ENCODE data around the gene KLF13. TPM values are rescaled to one million over a fixed set of nuclear protein-coding genes. Genes with fewer than 3 reads are reported as not detected.

The KLF13 gene
- total RNA-seq, 4 donors from 2014 or later: 49.7 to 67.5 (median 62.3) TPM

GRCh38 chr15:31400222-31400927 lies 73.7 kb downstream of the KLF13 start:
- TF ChIP-seq CTCF (IDR thresholded peaks at IDR 0.05): no peak
- ATAC-seq (ENCODE audit: low FRiP score) (no peak), DNase-seq (ENCODE audit: low spot score) (no peak)

GRCh38 chr15:31401282-31401681 lies 74.6 kb downstream of the KLF13 start:
- ATAC-seq (ENCODE audit: low FRiP score) (no peak), DNase-seq (ENCODE audit: low spot score) (no peak)
- TF ChIP-seq CTCF (IDR thresholded peaks at IDR 0.05): no peak

GRCh38 chr15:31402003-31402402 lies 75.4 kb downstream of the KLF13 start:
- ATAC-seq (ENCODE audit: low FRiP score): no peak
- no peak for DNase-seq (ENCODE audit: low spot score)
- no peak for TF ChIP-seq CTCF (IDR thresholded peaks at IDR 0.05)

- TF ChIP-seq CTCF (IDR thresholded peaks at IDR 0.05): no peak
- ATAC-seq (ENCODE audit: low FRiP score) (no peak), DNase-seq (ENCODE audit: low spot score) (no peak)
Observed at GRCh38 chr15:31402511-31403056, 75.9 kb downstream of the KLF13 start.

- ATAC-seq (ENCODE audit: low FRiP score): no peak
- no peak for DNase-seq (ENCODE audit: low spot score)
- TF ChIP-seq CTCF (IDR thresholded peaks at IDR 0.05): no peak
Observed at GRCh38 chr15:31403096-31403495, 76.5 kb downstream of the KLF13 start.

- DNase-seq (ENCODE audit: low spot score) (no peak), ATAC-seq (ENCODE audit: low FRiP score) (no peak)
- TF ChIP-seq CTCF (IDR thresholded peaks at IDR 0.05): no peak
Observed at GRCh38 chr15:31403606-31404005, 77.0 kb downstream of the KLF13 start.

GRCh38 chr15:31404345-31404744 lies 77.7 kb downstream of the KLF13 start:
- no peak for ATAC-seq (ENCODE audit: low FRiP score)
- no peak for TF ChIP-seq CTCF (IDR thresholded peaks at IDR 0.05)
- no peak for DNase-seq (ENCODE audit: low spot score)
